ENCODE data around the gene TIMM44. TPM values are rescaled to one million over a fixed set of nuclear protein-coding genes. Genes with fewer than 3 reads are reported as not detected.

Gene TIMM44
- total and polyA plus RNA-seq, 10 of the 15 experiments (the other 5 are each of a cell fraction or from before 2014, with no cell fraction given), result 6.6 to 90.7 (median 57.6) TPM

DNA sequence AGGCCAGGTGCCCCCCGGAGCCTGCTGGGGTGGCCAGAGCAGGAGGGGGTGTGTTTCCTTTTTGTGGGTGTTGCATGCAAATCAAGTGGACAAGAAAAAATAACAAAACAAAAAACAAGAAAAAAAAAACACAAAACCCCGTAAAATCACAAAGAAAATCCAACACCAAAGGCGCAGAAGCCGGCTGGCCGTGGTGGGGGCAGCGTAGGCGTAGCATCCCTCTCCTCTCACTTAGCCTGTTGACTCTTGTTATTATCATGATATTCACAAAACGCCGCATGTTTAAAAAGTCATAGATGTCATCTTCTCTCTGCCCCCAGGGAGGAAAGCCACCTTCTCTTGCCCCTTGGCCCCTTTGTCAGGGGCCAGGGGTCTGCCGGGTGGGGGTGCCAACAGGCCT, 29.8 kb downstream of the TIMM44 start:
- ChIA-PET CTCF (no interaction called here), POLR2A (no interaction called here), RAD21 (ENCODE audit: unreplicated experiment) (no interaction called here), SMC1A (ENCODE audit: uncharacterized antibody, unreplicated experiment) (no interaction called here)
- Histone ChIP-seq H3K27me3 (replicated peaks in 1 of 2; ENCODE audit: control insufficient read depth in 2 of 2, insufficient read depth in 2 of 2, low read length in 1 of 2) (peaks cover 8 to 17% of the 10 kb centered on the region in 2 experiments), H3K4me1 (ENCODE audit: control insufficient read depth, insufficient read depth, low read length) (no peaks in the 10 kb centered on the region), H3K9me3 (replicated peaks; ENCODE audit: control insufficient read depth, insufficient read depth, low read length) (no peaks in the 10 kb centered on the region; the same call in 2 of the 3 replicates), H3K4me2 (ENCODE audit: control insufficient read depth, insufficient read depth) (no peak overlapping the region), H3K9ac (ENCODE audit: control insufficient read depth, insufficient read depth, low read length) (no peak overlapping the region), H2AFZ (ENCODE audit: control insufficient read depth, low read depth, low read length) (no peak overlapping the region), H3K36me3 (ENCODE audit: control insufficient read depth in 2 of 2, insufficient read depth in 2 of 2, low read length in 1 of 2) (peaks cover 0 to 14% of the 10 kb centered on the region in 2 experiments; a peak in 3 of 4 replicates), H3K27ac (ENCODE audit: control insufficient read depth, insufficient read depth) (no peak overlapping the region), H3K4me3 (no peak overlapping the region), H3K79me2 (ENCODE audit: control insufficient read depth, insufficient read depth, low read length) (no peaks in the 10 kb centered on the region), H4K20me1 (ENCODE audit: control insufficient read depth, insufficient read depth) (no peaks in the 10 kb centered on the region)
- BruUV-seq (replicated peaks), result TSS peak; percentile 67
- intact Hi-C loops (cut with micrococcal nuclease; ENCODE audit: unreplicated experiment), result no loop called here
- FAIRE-seq, result no peak
- DNase-seq (ENCODE audit: low read depth, low spot score), result no peak
- no peak for ATAC-seq
- 39% methylated on average over 10 of the region's 10 CpGs for WGBS (ENCODE audit: insufficient coverage, insufficient replicate concordance, low lambda C conversion rate, missing lambda C conversion rate)
- in situ Hi-C loops (cut with MboI), result no loop called here
- TF ChIP-seq, protein P1, sequence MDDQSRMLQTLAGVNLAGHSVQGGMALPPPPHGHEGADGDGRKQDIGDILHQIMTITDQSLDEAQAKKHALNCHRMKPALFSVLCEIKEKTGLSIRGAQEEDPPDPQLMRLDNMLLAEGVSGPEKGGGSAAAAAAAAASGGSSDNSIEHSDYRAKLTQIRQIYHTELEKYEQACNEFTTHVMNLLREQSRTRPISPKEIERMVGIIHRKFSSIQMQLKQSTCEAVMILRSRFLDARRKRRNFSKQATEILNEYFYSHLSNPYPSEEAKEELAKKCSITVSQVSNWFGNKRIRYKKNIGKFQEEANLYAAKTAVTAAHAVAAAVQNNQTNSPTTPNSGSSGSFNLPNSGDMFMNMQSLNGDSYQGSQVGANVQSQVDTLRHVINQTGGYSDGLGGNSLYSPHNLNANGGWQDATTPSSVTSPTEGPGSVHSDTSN (IDR thresholded peaks at IDR 0.05; ENCODE audit: insufficient replicate concordance, low read depth, low read length), result no peak
- TF ChIP-seq CHD4 (IDR thresholded peaks at IDR 0.05) (no peak), SREBF1 (IDR thresholded peaks at IDR 0.05; ENCODE audit: low read length) (no peak), ZNF592 (IDR thresholded peaks at IDR 0.05) (no peak), HCFC1 (IDR thresholded peaks at IDR 0.05; ENCODE audit: low read length) (no peak), KDM1A (IDR thresholded peaks at IDR 0.05; ENCODE audit: borderline replicate concordance) (no peak), RCOR1 (conservative IDR thresholded peaks at IDR 0.05; ENCODE audit: low read depth, low read length) (no peak), MEF2A (IDR thresholded peaks at IDR 0.05; ENCODE audit: insufficient read depth, low read depth, low read length) (no peak), SMARCA5 (IDR thresholded peaks at IDR 0.05) (no peak), IKZF1 (conservative IDR thresholded peaks at IDR 0.05) (no peak), NFYB (IDR thresholded peaks at IDR 0.05; ENCODE audit: insufficient read depth, low read depth, low read length) (no peak), MTA3 (IDR thresholded peaks at IDR 0.05; ENCODE audit: borderline replicate concordance, low read length) (no peak), JUNB (IDR thresholded peaks at IDR 0.05) (no peak), SUPT20H (IDR thresholded peaks at IDR 0.05; ENCODE audit: borderline replicate concordance, control insufficient read depth, low read depth, low read length) (no peak), IKZF2 (IDR thresholded peaks at IDR 0.05) (no peak), CREM (IDR thresholded peaks at IDR 0.05; ENCODE audit: low read depth) (no peak)

All from GM12878 (cell line).